Loucy (cell line): ENCODE measurements around the gene PCSK5.
"Not testable (repeated sequence)": the region's sequence is repeated elsewhere in the genome, so short reads cannot be mapped to it uniquely, and the experiment has no call there.

ENCODE experiments used
- H2AFZ ChIP-seq: fragments of 200-600 bp; sonication (generic); 2 replicates; pipeline ENCODE4 v1.6.0; 2016; ENCODE audit warnings: antibody characterized with exemption, mild to moderate bottlenecking, low read length, moderate library complexity
- H3F3A ChIP-seq: fragments of 200-600 bp; 2 replicates; pipeline ENCODE4 v1.6.0; 2016; ENCODE audit warnings: antibody characterized with exemption, low read depth, mild to moderate bottlenecking
- H3K27me3 ChIP-seq: fragments of 200-600 bp; sonication (generic); 2 replicates; pipeline ENCODE4 v1.6.1; 2014; ENCODE audit warnings: low read length, mild to moderate bottlenecking; ENCODE audit not compliant: insufficient read depth, poor library complexity, severe bottlenecking
- H3K36me3 ChIP-seq: fragments of 200-600 bp; sonication (generic); 2 replicates; pipeline ENCODE4 v1.6.1; 2016; ENCODE audit warnings: low read length; ENCODE audit not compliant: insufficient read depth
- H3K4me1 ChIP-seq: fragments of 200-600 bp; sonication (generic); 2 replicates; pipeline ENCODE4 v1.5.1; 2014; ENCODE audit warnings: low read length, mild to moderate bottlenecking; ENCODE audit not compliant: insufficient read depth, poor library complexity, severe bottlenecking
- H3K4me2 ChIP-seq: fragments of 200-600 bp; sonication (generic); 2 replicates; pipeline ENCODE4 v1.6.0; 2014; ENCODE audit warnings: antibody characterized with exemption, low read length, low read depth, mild to moderate bottlenecking; ENCODE audit not compliant: poor library complexity, severe bottlenecking
- H3K4me3 ChIP-seq: fragments of 200-600 bp; sonication (generic); 2 replicates; pipeline ENCODE4 v1.5.1; 2014; ENCODE audit warnings: low read length, mild to moderate bottlenecking, mixed read lengths; ENCODE audit not compliant: poor library complexity, severe bottlenecking
- H3K79me2 ChIP-seq: fragments of 200-600 bp; sonication (generic); 2 replicates; pipeline ENCODE4 v1.6.1; 2014; ENCODE audit warnings: low read length; ENCODE audit not compliant: insufficient read depth
- H3K9ac ChIP-seq: fragments of 200-600 bp; sonication (generic); 2 replicates; pipeline ENCODE4 v1.6.0; 2014; ENCODE audit warnings: mild to moderate bottlenecking, low read depth, low read length, moderate library complexity; ENCODE audit not compliant: poor library complexity, severe bottlenecking
- H3K9me2 ChIP-seq: fragments of 200-600 bp; sonication (generic); replicated peaks from 2 replicates; pipeline ENCODE4 v1.6.1; 2016; ENCODE audit warnings: low read depth, low read length, mixed read lengths
- H3K9me3 ChIP-seq: fragments of 200-600 bp; sonication (generic); 2 replicates; pipeline ENCODE4 v1.6.1; 2014; ENCODE audit warnings: mild to moderate bottlenecking, antibody characterized with exemption, low read length, low read depth; ENCODE audit not compliant: insufficient read depth
- H4K20me1 ChIP-seq: fragments of 200-600 bp; sonication (generic); 2 replicates; pipeline ENCODE4 v1.6.0; 2014; ENCODE audit warnings: antibody characterized with exemption, low read length, mild to moderate bottlenecking; ENCODE audit not compliant: insufficient read depth, poor library complexity, severe bottlenecking
- EZH2phosphoT487 ChIP-seq: fragments of 200-600 bp; IDR thresholded peaks from 2 replicates; pipeline ENCODE4 v1.6.1; 2018; ENCODE audit warnings: antibody characterized with exemption, mild to moderate bottlenecking, moderate library complexity, borderline replicate concordance
- TF ChIP-seq, protein P1 (sequence below): fragments of 200-600 bp; sonication (generic); conservative IDR thresholded peaks from 2 replicates; pipeline ENCODE4 v1.5.1; 2014; ENCODE audit warnings: mild to moderate bottlenecking, antibody characterized with exemption, low read length

Gene PCSK5

GRCh38 chr9:76313771-76314170 is 423.3 kb downstream of the PCSK5 start:
- Histone ChIP-seq H3K4me1 (no peaks in the 10 kb centered on the region), H3K9me2 (no peaks in the 10 kb centered on the region), H4K20me1 (no peaks in the 10 kb centered on the region), H3K9ac (no peak overlapping the region), H3K27me3 (no peaks in the 10 kb centered on the region), H3K36me3 (no peaks in the 10 kb centered on the region), H3F3A (no peaks in the 10 kb centered on the region), H3K79me2 (no peaks in the 10 kb centered on the region), H3K9me3 (no peaks in the 10 kb centered on the region), H2AFZ (no peak overlapping the region), H3K4me2 (no peak overlapping the region), H3K4me3 (no peak overlapping the region)
- TF ChIP-seq, protein P1, sequence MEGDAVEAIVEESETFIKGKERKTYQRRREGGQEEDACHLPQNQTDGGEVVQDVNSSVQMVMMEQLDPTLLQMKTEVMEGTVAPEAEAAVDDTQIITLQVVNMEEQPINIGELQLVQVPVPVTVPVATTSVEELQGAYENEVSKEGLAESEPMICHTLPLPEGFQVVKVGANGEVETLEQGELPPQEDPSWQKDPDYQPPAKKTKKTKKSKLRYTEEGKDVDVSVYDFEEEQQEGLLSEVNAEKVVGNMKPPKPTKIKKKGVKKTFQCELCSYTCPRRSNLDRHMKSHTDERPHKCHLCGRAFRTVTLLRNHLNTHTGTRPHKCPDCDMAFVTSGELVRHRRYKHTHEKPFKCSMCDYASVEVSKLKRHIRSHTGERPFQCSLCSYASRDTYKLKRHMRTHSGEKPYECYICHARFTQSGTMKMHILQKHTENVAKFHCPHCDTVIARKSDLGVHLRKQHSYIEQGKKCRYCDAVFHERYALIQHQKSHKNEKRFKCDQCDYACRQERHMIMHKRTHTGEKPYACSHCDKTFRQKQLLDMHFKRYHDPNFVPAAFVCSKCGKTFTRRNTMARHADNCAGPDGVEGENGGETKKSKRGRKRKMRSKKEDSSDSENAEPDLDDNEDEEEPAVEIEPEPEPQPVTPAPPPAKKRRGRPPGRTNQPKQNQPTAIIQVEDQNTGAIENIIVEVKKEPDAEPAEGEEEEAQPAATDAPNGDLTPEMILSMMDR, result no peak
- no peak for TF ChIP-seq EZH2phosphoT487

DNA sequence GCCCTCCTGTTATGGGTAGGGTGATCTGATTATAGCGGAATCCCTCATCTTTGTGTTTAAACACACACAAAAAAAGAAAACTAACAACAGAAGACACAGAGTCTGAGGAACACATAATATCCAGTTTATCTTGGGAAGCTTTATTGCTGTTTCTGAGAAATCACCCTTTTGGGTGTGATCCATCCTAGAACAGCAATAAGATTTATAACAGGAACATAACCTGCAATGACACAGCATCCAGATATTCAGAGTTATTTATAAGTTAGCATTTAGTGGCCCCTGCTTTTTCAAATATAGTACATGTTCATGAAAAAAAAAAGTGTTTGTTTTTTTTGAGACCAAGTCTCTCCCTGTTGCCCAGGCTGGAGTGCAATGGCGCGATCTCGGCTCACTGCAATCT is 423.8 kb downstream of the PCSK5 start:
- Histone ChIP-seq H3K4me2 (no peak overlapping the region), H3K9ac (no peak overlapping the region), H2AFZ (no peak overlapping the region), H3K4me1 (no peaks in the 10 kb centered on the region), H3K27me3 (no peaks in the 10 kb centered on the region), H3K9me3 (no peaks in the 10 kb centered on the region), H3K79me2 (no peaks in the 10 kb centered on the region), H3K9me2 (no peaks in the 10 kb centered on the region), H4K20me1 (no peaks in the 10 kb centered on the region), H3K36me3 (no peaks in the 10 kb centered on the region), H3K4me3 (no peak overlapping the region), H3F3A (no peaks in the 10 kb centered on the region)
- TF ChIP-seq EZH2phosphoT487, result no peak
- TF ChIP-seq, protein P1, result no peak

- Histone ChIP-seq H3K4me3 (no peak overlapping the region), H3K4me2 (no peak overlapping the region), H4K20me1 (no peaks in the 10 kb centered on the region), H3K36me3 (no peaks in the 10 kb centered on the region), H3K9me3 (no peaks in the 10 kb centered on the region), H3F3A (no peaks in the 10 kb centered on the region), H3K79me2 (no peaks in the 10 kb centered on the region), H3K9ac (no peak overlapping the region), H3K27me3 (no peaks in the 10 kb centered on the region), H2AFZ (no peak overlapping the region), H3K9me2 (no peaks in the 10 kb centered on the region), H3K4me1 (no peaks in the 10 kb centered on the region)
- TF ChIP-seq, protein P1, result no peak
- no peak for TF ChIP-seq EZH2phosphoT487
Measured at GRCh38 chr9:76316069-76316468, 425.6 kb downstream of the PCSK5 start.

- H3K4me2 ChIP-seq, H3K9me2 ChIP-seq, H2AFZ ChIP-seq, H3F3A ChIP-seq, H3K4me3 ChIP-seq, H3K27me3 ChIP-seq, H3K36me3 ChIP-seq, H4K20me1 ChIP-seq, H3K79me2 ChIP-seq, H3K9ac ChIP-seq, H3K9me3 ChIP-seq, H3K4me1 ChIP-seq: not testable (repeated sequence)
Measured at GRCh38 chr9:76319466-76319865, 429.0 kb downstream of the PCSK5 start.
